Subcutaneous abdominal adipose tissue (tissue), 5 donors: ENCODE measurements around the gene MLPH.

Experiments
- H3K27ac ChIP-seq: one replicate; pipeline ENCODE4 v1.7.0; 2013; ENCODE audit warnings: low read depth, mild to moderate bottlenecking, inconsistent platforms, low read length, moderate library complexity
- H3K27me3 ChIP-seq, 5 donors: one replicate each; pipeline ENCODE4 v1.7.0; 2013; ENCODE audit warnings: low read length in 5 of 5, inconsistent platforms in 1 of 5; ENCODE audit not compliant: control insufficient read depth in 5 of 5, insufficient read depth in 4 of 5
- H3K36me3 ChIP-seq, 5 donors: one replicate each; pipeline ENCODE4 v1.7.0; 2013; ENCODE audit warnings: low read length in 5 of 5; ENCODE audit not compliant: control insufficient read depth in 5 of 5, insufficient read depth in 5 of 5
- H3K4me1 ChIP-seq, 5 donors: one replicate each; pipeline ENCODE4 v1.7.0; 2013; ENCODE audit warnings: low read length in 5 of 5, mild to moderate bottlenecking in 3 of 5, moderate library complexity in 1 of 5; ENCODE audit not compliant: control insufficient read depth in 5 of 5, insufficient read depth in 5 of 5
- H3K4me3 ChIP-seq, 5 donors: one replicate each; pipeline ENCODE4 v1.7.0; 2013; ENCODE audit warnings: low read length in 5 of 5, low read depth in 1 of 5
- H3K9ac ChIP-seq, 5 donors: one replicate each; pipeline ENCODE4 v1.7.0; 2013; ENCODE audit warnings: low read length in 5 of 5, mild to moderate bottlenecking in 4 of 5, moderate library complexity in 3 of 5
- H3K9me3 ChIP-seq, 5 donors: one replicate each; pipeline ENCODE4 v1.7.0; 2013; ENCODE audit warnings: low read length in 5 of 5; ENCODE audit not compliant: control insufficient read depth in 5 of 5
- donor health status: healthy.
- donor health status: healthy.
- donor health status: healthy.
- donor health status: healthy.
- donor health status: healthy.

Gene MLPH

GRCh38 chr2:237529452-237530402 lies 42.7 kb downstream of the MLPH start:
- H3K36me3 ChIP-seq: no peaks in the 10 kb centered on the region
- no peaks in the 10 kb centered on the region for H3K27me3 ChIP-seq
- no peak overlapping the region for H3K9ac ChIP-seq
- H3K27ac ChIP-seq: no peak overlapping the region
- no peak overlapping the region for H3K4me3 ChIP-seq
- H3K4me1 ChIP-seq: peaks cover 0 to 8% (median 7%) of the 10 kb centered on the region in 5 donors
- no peaks in the 10 kb centered on the region for H3K9me3 ChIP-seq

GRCh38 chr2:237530472-237531433 lies 43.7 kb downstream of the MLPH start:
- no peak overlapping the region for H3K27ac ChIP-seq
- H3K4me3 ChIP-seq: no peak overlapping the region
- H3K9ac ChIP-seq: no peak overlapping the region
- peaks cover 0 to 8% (median 7%) of the 10 kb centered on the region in 5 donors for H3K4me1 ChIP-seq
- no peaks in the 10 kb centered on the region for H3K27me3 ChIP-seq
- no peaks in the 10 kb centered on the region for H3K9me3 ChIP-seq
- H3K36me3 ChIP-seq: no peaks in the 10 kb centered on the region

GRCh38 chr2:237532160-237532559 lies 45.1 kb downstream of the MLPH start:
- no peaks in the 10 kb centered on the region for H3K27me3 ChIP-seq
- no peaks in the 10 kb centered on the region for H3K4me1 ChIP-seq
- H3K36me3 ChIP-seq: no peaks in the 10 kb centered on the region
- no peak overlapping the region for H3K9ac ChIP-seq
- no peak overlapping the region for H3K4me3 ChIP-seq
- H3K27ac ChIP-seq: no peak overlapping the region
- H3K9me3 ChIP-seq: no peaks in the 10 kb centered on the region

- no peaks in the 10 kb centered on the region for H3K36me3 ChIP-seq
- no peaks in the 10 kb centered on the region for H3K4me1 ChIP-seq
- no peak overlapping the region for H3K27ac ChIP-seq
- no peak overlapping the region for H3K4me3 ChIP-seq
- H3K9ac ChIP-seq: no peak overlapping the region
- H3K9me3 ChIP-seq: no peaks in the 10 kb centered on the region
- H3K27me3 ChIP-seq: no peaks in the 10 kb centered on the region
Observed at GRCh38 chr2:237533668-237534161, 46.7 kb downstream of the MLPH start.

GRCh38 chr2:237534380-237534779 lies 47.3 kb downstream of the MLPH start:
- H3K27me3 ChIP-seq: no peaks in the 10 kb centered on the region
- no peaks in the 10 kb centered on the region for H3K9me3 ChIP-seq
- H3K36me3 ChIP-seq: no peaks in the 10 kb centered on the region
- no peaks in the 10 kb centered on the region for H3K4me1 ChIP-seq
- no peak overlapping the region for H3K27ac ChIP-seq
- no peak overlapping the region for H3K9ac ChIP-seq
- H3K4me3 ChIP-seq: no peak overlapping the region

- H3K27ac ChIP-seq: no peak overlapping the region
- H3K9me3 ChIP-seq: no peaks in the 10 kb centered on the region
- no peak overlapping the region for H3K4me3 ChIP-seq
Observed at GRCh38 chr2:237535385-237536082, 48.5 kb downstream of the MLPH start.

GRCh38 chr2:237536083-237536415 lies 49.0 kb downstream of the MLPH start:
- H3K27ac ChIP-seq: no peak overlapping the region
- H3K4me1 ChIP-seq: peaks cover 2 to 14% (median 11%) of the 10 kb centered on the region in 5 donors
- H3K27me3 ChIP-seq: peaks cover 0 to 5% (median 0%) of the 10 kb centered on the region in 5 donors
- no peaks in the 10 kb centered on the region for H3K36me3 ChIP-seq
- H3K9me3 ChIP-seq: no peaks in the 10 kb centered on the region
- no peak overlapping the region for H3K9ac ChIP-seq
- H3K4me3 ChIP-seq: no peak overlapping the region

More at GRCh38 chr2:237535385-237536082, 48.5 kb downstream of the MLPH start:
- Histone ChIP-seq H3K4me1 (peaks cover under 1 to 9% (median 6%) of the 10 kb centered on the region in 5 donors), H3K9ac (no peak overlapping the region), H3K27me3 (peaks cover 0 to 5% (median 0%) of the 10 kb centered on the region in 5 donors), H3K36me3 (no peaks in the 10 kb centered on the region)

GRCh38 chr2:237536617-237537016 lies 49.6 kb downstream of the MLPH start:
- Histone ChIP-seq H3K9me3 (no peaks in the 10 kb centered on the region), H3K4me1 (peaks cover 2 to 17% (median 13%) of the 10 kb centered on the region in 5 donors), H3K27me3 (peaks cover 0 to 5% (median 0%) of the 10 kb centered on the region in 5 donors), H3K4me3 (no peak overlapping the region), H3K9ac (no peak overlapping the region), H3K36me3 (no peaks in the 10 kb centered on the region), H3K27ac (no peak overlapping the region)

- no peak overlapping the region for H3K27ac ChIP-seq
- H3K9ac ChIP-seq: no peak overlapping the region
Observed at GRCh38 chr2:237538001-237538720, 51.1 kb downstream of the MLPH start.

More at GRCh38 chr2:237538001-237538720, 51.1 kb downstream of the MLPH start:
- Histone ChIP-seq H3K4me1 (peaks cover 2 to 17% (median 13%) of the 10 kb centered on the region in 5 donors), H3K36me3 (no peaks in the 10 kb centered on the region), H3K27me3 (peaks cover 0 to 5% (median 0%) of the 10 kb centered on the region in 5 donors), H3K9me3 (peaks cover 0 to 9% (median 5%) of the 10 kb centered on the region in 5 donors), H3K4me3 (no peak overlapping the region)
